Activated T-helper 1 cell treated with anti-CD3 and anti-CD28 coated beads, Interleukin-12 subunit alpha, Interleukin-12 subunit beta, Interleukin-2, Interleukin-4 antibody, amounts not matched to agents 30 ng/mL and 10 ng/mL and 1 ng/mL, durations not matched to agents 14 hours and 24 hours and 36 hours (primary cell): ENCODE results near the gene DHX15. TPM values are rescaled to one million over a fixed set of nuclear protein-coding genes. Genes with fewer than 3 reads are reported as not detected.
A peak's percentile ranks its signal among the peaks of the same experiment; 100 is the strongest.

Experiments used
- DNase-seq: peaks from one replicate; pipeline ENCODE4 v3.0.0; 2021; ENCODE audit warnings: low spot score
- H3K27ac Mint-ChIP-seq: one replicate; pipeline ENCODE4 v1.8.0; 2021; ENCODE audit warnings: mild to moderate bottlenecking, mixed read lengths
- H3K27me3 Mint-ChIP-seq: one replicate; pipeline ENCODE4 v1.8.0; 2022; ENCODE audit warnings: mild to moderate bottlenecking, moderate library complexity, mixed read lengths; ENCODE audit not compliant: insufficient read depth
- H3K36me3 Mint-ChIP-seq: one replicate; pipeline ENCODE4 v1.8.0; 2021; ENCODE audit warnings: low read depth, mixed read lengths
- H3K4me1 Mint-ChIP-seq: one replicate; pipeline ENCODE4 v1.8.0; 2021; ENCODE audit warnings: low read depth, mixed read lengths
- H3K4me3 Mint-ChIP-seq: one replicate; pipeline ENCODE4 v1.8.0; 2021; ENCODE audit warnings: mild to moderate bottlenecking, moderate library complexity, mixed read lengths
- H3K9me3 Mint-ChIP-seq: one replicate; pipeline ENCODE4 v1.8.0; 2021; ENCODE audit warnings: mixed read lengths
- intact Hi-C: fragments of 100-400 bp; cut with micrococcal nuclease; formaldehyde crosslinking; loops from one replicate; pipeline ENCODE4 v1.15.1; 2024
- total RNA-seq: library from RNA; stranded (reverse); gene quantifications from 2 replicates; pipeline ENCODE4 v1.2.3, GENCODE V29; 2022

The DHX15 gene
- total RNA-seq, 1 donor from 2014 or later: 246 TPM

DNA sequence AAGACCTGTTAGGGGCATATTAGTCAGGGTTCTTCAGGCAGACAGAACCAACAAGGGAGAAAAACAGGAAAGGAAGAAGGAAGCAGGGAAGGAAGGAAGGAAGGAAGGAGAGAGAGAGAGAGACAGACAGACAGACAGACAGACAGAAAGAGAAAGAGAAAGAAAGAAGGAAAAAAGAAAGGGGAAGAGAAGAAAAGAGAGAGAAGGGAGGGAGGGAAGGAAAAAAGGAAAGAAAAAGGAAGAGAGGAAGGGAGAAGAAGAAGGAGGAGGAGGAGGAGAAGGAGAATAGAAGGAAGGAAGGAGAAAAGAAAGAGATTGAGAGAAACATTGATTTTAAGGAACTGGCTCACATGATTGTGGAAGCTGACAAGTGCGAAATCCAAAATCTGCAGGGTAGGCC is 89.0 kb downstream of the DHX15 start:
- Mint-ChIP-seq H3K27me3 (peaks cover 5% of the 10 kb centered on the region), H3K36me3 (no peaks in the 10 kb centered on the region), H3K4me1 (no peaks in the 10 kb centered on the region), H3K4me3 (no peak overlapping the region), H3K27ac (no peak overlapping the region), H3K9me3 (no peaks in the 10 kb centered on the region)
- intact Hi-C loops: no loop called here
- DNase-seq: no peak

DNA sequence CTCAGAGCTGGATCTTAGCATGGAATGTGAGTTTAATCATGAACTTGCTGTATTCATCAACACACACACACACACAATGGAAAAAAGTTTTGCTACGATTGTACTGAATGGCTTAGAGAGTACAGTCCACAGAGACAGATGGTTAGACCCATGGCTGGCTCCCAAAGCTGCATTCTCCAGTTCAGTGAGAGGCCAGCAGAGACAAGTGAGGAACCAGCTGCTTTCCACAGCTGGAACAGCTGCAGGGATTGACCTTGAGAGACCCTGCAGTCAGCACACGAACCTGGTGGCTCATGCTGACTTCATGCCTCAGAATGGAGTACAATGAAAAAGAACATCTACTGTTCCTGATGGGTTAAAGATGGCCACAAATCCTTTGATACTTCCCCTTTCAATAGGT is 94.5 kb downstream of the DHX15 start:
- Mint-ChIP-seq H3K4me3 (no peak overlapping the region), H3K27me3 (peaks cover 8% of the 10 kb centered on the region), H3K36me3 (no peaks in the 10 kb centered on the region), H3K9me3 (no peaks in the 10 kb centered on the region), H3K27ac (no peak overlapping the region), H3K4me1 (no peaks in the 10 kb centered on the region)
- intact Hi-C loops: loop anchor here (5.0 to 10.0 kb wide), 2 partner anchors 57 to 655 kb away; no protein-coding TSS in a partner anchor
- DNase-seq: no peak

DNA sequence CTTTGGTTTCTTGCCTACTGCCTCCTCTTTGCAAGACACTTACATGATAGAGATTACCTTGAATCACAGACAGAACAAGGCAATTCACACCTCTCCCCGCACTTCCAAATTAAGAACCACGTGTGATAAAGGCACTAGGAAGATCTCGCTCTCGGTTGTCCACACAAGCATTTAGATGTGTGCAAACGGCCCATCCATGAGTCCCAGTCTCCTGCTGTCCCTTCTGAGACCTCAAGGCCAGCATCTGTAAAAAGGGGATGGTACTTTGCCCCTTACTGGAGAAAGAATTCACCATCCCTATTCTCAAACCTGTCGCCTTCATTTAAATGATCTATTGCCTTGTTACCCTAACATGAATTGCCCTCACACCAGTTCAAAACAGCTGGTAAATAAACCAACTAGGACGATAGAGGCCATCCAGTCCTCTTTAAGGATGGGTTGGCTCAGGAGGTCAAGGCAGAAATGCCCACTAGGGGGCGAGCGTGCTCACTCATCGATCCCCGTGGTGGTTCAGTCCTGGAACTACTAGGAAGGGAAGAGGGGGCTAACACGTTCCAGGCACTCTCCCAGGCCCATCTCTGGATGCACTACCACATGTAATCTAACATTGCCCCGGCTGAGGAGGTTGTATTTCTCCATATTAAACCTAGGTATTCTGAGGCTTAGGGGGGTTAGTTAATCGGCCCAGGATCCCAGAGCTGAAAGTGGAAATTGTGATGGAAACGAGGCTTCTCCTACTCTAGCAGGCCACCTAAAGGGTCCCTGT is 95.8 kb downstream of the DHX15 start:
- Mint-ChIP-seq H3K27me3 (peaks cover 11% of the 10 kb centered on the region), H3K27ac (no peak overlapping the region), H3K36me3 (no peaks in the 10 kb centered on the region), H3K9me3 (no peaks in the 10 kb centered on the region), H3K4me3 (no peak overlapping the region), H3K4me1 (no peaks in the 10 kb centered on the region)
- DNase-seq: peak; percentile 47
- intact Hi-C loops: loop anchor here (1.0 to 10.0 kb wide), 3 partner anchors 59 to 656 kb away; no protein-coding TSS in a partner anchor

DNA sequence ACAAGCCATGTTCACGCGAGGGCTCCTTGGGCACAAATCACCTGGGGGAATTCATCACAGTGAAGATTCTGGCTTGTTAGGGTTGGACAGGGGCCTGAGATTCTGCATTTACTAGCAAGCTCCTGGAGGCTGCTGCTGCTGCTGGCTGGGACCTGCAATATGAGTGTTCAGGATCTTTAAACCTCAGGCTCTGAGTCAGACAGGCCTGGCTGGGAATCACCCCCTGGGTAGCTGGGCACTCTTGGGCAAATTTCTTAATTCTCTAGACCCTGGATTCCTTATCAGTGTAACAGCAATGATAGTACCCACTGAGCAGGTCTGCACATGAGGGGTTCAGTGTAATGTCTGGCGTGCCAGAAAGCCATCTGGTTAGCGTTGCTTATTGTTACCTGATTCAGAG is 101.5 kb downstream of the DHX15 start:
- intact Hi-C loops: loop anchor here (10.0 kb wide), 1 partner anchor 662 kb away; no protein-coding TSS in a partner anchor
- peaks cover 20% of the 10 kb centered on the region for H3K27me3 Mint-ChIP-seq
- H3K4me1 Mint-ChIP-seq: no peaks in the 10 kb centered on the region
- no peak for DNase-seq
- no peak overlapping the region for H3K27ac Mint-ChIP-seq
- H3K4me3 Mint-ChIP-seq: no peak overlapping the region
- no peaks in the 10 kb centered on the region for H3K9me3 Mint-ChIP-seq
- H3K36me3 Mint-ChIP-seq: no peaks in the 10 kb centered on the region

DNA sequence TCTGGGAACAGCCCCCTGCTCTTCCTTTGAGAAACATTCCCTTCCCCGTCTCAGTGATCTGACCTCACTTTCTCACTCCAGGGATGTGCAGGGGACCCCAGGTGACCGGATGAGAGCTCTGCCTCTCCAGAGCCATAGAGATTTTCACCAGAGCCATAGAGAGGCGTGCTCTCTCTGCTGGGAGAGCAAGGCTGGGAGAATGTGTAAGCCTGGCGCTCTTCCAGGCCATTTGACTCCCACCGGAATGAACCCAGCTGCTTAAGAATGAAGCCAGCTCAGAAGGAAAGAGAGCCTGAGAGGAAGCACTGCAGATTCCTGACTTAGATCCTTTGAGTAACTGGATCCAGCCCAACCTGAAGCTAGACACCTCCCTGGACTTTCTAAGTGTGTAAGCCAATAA is 106.4 kb downstream of the DHX15 start:
- Mint-ChIP-seq H3K27ac (no peak overlapping the region), H3K4me3 (no peak overlapping the region), H3K36me3 (peaks cover 2% of the 10 kb centered on the region), H3K9me3 (no peaks in the 10 kb centered on the region), H3K4me1 (peaks cover 9% of the 10 kb centered on the region), H3K27me3 (peaks cover 41% of the 10 kb centered on the region)
- DNase-seq: no peak
- intact Hi-C loops: loop anchor here (10.0 kb wide), 1 partner anchor 687 kb away; the partner anchor contains the start of gene SEPSECS

Other genes with a start within 250 kb of the DHX15 start
- gene SOD3, start 211.0 kb upstream of the DHX15 start, total RNA-seq: not detected in 2 replicates